ENCODE data around the gene MEA1. TPM values are rescaled to one million over a fixed set of nuclear protein-coding genes. Genes with fewer than 3 reads are reported as not detected.

MEA1 gene
- total and polyA plus RNA-seq, 7 donors = 20.3 to 95.2 (median 27.5) TPM

GRCh38 chr6:43040542-43041257 lies 27.0 kb upstream of the MEA1 start:
- Histone ChIP-seq H3K4me1 (peaks cover 15% of the 10 kb centered on the region), H3K4me3 (no peak overlapping the region), H3K27me3 (ENCODE audit: insufficient read depth in 3 of 3, low read length in 2 of 3) (no peaks in the 10 kb centered on the region), H3K9me3 (no peaks in the 10 kb centered on the region), H3K36me3 (ENCODE audit: insufficient read depth in 1 of 2, low read depth in 1 of 2) (peaks cover 4 to 67% of the 10 kb centered on the region in 2 donors), H3K27ac (no peak overlapping the region)
- DNase-seq (no peak), ATAC-seq (no peak)
- intact Hi-C loops (cut with DNase I) = no loop called here
- no peak for TF ChIP-seq CTCF (IDR thresholded peaks at IDR 0.05)
- 89 to 96% (median 90%) methylated on average over 18 of the region's 18 CpGs for WGBS, 3 donors

- DNase-seq = no peak
- no peak overlapping the region for H3K27ac ChIP-seq
- WGBS, 3 donors = 71 to 77% (median 76%) methylated on average over 9 of the region's 9 CpGs
- H3K36me3 ChIP-seq (ENCODE audit: insufficient read depth in 1 of 2, low read depth in 1 of 2) = peaks cover 0 to 58% of the 10 kb centered on the region in 2 donors
- peaks cover 24% of the 10 kb centered on the region for H3K4me1 ChIP-seq
- TF ChIP-seq CTCF (IDR thresholded peaks at IDR 0.05) = no peak
- no peaks in the 10 kb centered on the region for H3K9me3 ChIP-seq
- ATAC-seq = no peak
- intact Hi-C loops (cut with DNase I) = no loop called here
- no peak overlapping the region for H3K4me3 ChIP-seq
- no peaks in the 10 kb centered on the region for H3K27me3 ChIP-seq (ENCODE audit: insufficient read depth in 3 of 3, low read length in 2 of 3)
Measured at GRCh38 chr6:43038727-43039126, 25.0 kb upstream of the MEA1 start.

- TF ChIP-seq CTCF (IDR thresholded peaks at IDR 0.05) = no peak
- H3K9me3 ChIP-seq = no peaks in the 10 kb centered on the region
- peaks cover 4 to 55% of the 10 kb centered on the region in 2 donors for H3K36me3 ChIP-seq (ENCODE audit: insufficient read depth in 1 of 2, low read depth in 1 of 2)
- DNase-seq = no peak
- H3K4me3 ChIP-seq = no peak overlapping the region
- 76 to 78% (median 78%) methylated on average over 8 to 9 of the region's 9 CpGs for WGBS, 3 donors
- no peak for ATAC-seq
- H3K4me1 ChIP-seq = peaks cover 24% of the 10 kb centered on the region
- no peak overlapping the region for H3K27ac ChIP-seq
- intact Hi-C loops (cut with DNase I) = loop anchor here in 1 of 2 donors (2.0 kb wide), 1 partner anchor 15 kb away; the partner anchor contains the start of gene CUL7
- H3K27me3 ChIP-seq (ENCODE audit: insufficient read depth in 3 of 3, low read length in 2 of 3) = no peaks in the 10 kb centered on the region
Measured at GRCh38 chr6:43037706-43038105, 24.0 kb upstream of the MEA1 start.

GRCh38 chr6:43037197-43037596 lies 23.5 kb upstream of the MEA1 start:
- peaks cover 24% of the 10 kb centered on the region for H3K4me1 ChIP-seq
- no peak for ATAC-seq
- H3K4me3 ChIP-seq = no peak overlapping the region
- peaks cover 4 to 55% of the 10 kb centered on the region in 2 donors for H3K36me3 ChIP-seq (ENCODE audit: insufficient read depth in 1 of 2, low read depth in 1 of 2)
- WGBS, 3 donors = 33 to 53% (median 34%) methylated on average over 5 of the region's 5 CpGs
- DNase-seq = no peak
- no peaks in the 10 kb centered on the region for H3K9me3 ChIP-seq
- intact Hi-C loops (cut with DNase I) = loop anchor here in 1 of 2 donors (2.0 kb wide), 1 partner anchor 16 kb away; the partner anchor contains the start of gene CUL7
- no peak for TF ChIP-seq CTCF (IDR thresholded peaks at IDR 0.05)
- no peaks in the 10 kb centered on the region for H3K27me3 ChIP-seq (ENCODE audit: insufficient read depth in 3 of 3, low read length in 2 of 3)
- peak overlapping the region; percentile 7 for H3K27ac ChIP-seq

Data from psoas muscle (tissue), 8 donors.